ENCODE results near the gene CROCC.

DNA sequence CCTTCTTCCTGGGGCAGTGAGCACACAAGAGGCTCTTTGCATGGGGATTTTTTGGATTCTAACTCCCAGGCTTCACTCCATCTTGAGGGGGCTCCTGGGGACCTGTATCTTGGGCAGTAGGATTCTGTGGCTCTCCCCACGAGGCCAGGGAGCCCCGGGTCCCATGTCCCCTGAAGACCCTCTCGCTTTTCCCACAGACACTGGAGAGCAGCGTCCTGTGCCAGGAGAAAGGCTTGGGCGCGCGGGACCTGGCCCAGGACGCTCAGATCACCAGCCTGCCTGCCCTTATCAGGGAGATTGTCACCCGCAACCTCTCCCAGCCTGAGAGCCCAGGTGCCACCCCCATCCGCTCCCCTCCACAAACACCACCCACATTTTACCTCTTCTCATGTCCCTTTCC lies 735 bp downstream of the CROCC start:
- TF ChIP-seq, protein P1, sequence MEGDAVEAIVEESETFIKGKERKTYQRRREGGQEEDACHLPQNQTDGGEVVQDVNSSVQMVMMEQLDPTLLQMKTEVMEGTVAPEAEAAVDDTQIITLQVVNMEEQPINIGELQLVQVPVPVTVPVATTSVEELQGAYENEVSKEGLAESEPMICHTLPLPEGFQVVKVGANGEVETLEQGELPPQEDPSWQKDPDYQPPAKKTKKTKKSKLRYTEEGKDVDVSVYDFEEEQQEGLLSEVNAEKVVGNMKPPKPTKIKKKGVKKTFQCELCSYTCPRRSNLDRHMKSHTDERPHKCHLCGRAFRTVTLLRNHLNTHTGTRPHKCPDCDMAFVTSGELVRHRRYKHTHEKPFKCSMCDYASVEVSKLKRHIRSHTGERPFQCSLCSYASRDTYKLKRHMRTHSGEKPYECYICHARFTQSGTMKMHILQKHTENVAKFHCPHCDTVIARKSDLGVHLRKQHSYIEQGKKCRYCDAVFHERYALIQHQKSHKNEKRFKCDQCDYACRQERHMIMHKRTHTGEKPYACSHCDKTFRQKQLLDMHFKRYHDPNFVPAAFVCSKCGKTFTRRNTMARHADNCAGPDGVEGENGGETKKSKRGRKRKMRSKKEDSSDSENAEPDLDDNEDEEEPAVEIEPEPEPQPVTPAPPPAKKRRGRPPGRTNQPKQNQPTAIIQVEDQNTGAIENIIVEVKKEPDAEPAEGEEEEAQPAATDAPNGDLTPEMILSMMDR (conservative IDR thresholded peaks at IDR 0.05; ENCODE audit: low read depth in 2 of 2), result no peak
- TF ChIP-seq POLR2AphosphoS5 (IDR thresholded peaks at IDR 0.05; ENCODE audit: low read depth), result no peak
- TF ChIP-seq, protein P2, sequence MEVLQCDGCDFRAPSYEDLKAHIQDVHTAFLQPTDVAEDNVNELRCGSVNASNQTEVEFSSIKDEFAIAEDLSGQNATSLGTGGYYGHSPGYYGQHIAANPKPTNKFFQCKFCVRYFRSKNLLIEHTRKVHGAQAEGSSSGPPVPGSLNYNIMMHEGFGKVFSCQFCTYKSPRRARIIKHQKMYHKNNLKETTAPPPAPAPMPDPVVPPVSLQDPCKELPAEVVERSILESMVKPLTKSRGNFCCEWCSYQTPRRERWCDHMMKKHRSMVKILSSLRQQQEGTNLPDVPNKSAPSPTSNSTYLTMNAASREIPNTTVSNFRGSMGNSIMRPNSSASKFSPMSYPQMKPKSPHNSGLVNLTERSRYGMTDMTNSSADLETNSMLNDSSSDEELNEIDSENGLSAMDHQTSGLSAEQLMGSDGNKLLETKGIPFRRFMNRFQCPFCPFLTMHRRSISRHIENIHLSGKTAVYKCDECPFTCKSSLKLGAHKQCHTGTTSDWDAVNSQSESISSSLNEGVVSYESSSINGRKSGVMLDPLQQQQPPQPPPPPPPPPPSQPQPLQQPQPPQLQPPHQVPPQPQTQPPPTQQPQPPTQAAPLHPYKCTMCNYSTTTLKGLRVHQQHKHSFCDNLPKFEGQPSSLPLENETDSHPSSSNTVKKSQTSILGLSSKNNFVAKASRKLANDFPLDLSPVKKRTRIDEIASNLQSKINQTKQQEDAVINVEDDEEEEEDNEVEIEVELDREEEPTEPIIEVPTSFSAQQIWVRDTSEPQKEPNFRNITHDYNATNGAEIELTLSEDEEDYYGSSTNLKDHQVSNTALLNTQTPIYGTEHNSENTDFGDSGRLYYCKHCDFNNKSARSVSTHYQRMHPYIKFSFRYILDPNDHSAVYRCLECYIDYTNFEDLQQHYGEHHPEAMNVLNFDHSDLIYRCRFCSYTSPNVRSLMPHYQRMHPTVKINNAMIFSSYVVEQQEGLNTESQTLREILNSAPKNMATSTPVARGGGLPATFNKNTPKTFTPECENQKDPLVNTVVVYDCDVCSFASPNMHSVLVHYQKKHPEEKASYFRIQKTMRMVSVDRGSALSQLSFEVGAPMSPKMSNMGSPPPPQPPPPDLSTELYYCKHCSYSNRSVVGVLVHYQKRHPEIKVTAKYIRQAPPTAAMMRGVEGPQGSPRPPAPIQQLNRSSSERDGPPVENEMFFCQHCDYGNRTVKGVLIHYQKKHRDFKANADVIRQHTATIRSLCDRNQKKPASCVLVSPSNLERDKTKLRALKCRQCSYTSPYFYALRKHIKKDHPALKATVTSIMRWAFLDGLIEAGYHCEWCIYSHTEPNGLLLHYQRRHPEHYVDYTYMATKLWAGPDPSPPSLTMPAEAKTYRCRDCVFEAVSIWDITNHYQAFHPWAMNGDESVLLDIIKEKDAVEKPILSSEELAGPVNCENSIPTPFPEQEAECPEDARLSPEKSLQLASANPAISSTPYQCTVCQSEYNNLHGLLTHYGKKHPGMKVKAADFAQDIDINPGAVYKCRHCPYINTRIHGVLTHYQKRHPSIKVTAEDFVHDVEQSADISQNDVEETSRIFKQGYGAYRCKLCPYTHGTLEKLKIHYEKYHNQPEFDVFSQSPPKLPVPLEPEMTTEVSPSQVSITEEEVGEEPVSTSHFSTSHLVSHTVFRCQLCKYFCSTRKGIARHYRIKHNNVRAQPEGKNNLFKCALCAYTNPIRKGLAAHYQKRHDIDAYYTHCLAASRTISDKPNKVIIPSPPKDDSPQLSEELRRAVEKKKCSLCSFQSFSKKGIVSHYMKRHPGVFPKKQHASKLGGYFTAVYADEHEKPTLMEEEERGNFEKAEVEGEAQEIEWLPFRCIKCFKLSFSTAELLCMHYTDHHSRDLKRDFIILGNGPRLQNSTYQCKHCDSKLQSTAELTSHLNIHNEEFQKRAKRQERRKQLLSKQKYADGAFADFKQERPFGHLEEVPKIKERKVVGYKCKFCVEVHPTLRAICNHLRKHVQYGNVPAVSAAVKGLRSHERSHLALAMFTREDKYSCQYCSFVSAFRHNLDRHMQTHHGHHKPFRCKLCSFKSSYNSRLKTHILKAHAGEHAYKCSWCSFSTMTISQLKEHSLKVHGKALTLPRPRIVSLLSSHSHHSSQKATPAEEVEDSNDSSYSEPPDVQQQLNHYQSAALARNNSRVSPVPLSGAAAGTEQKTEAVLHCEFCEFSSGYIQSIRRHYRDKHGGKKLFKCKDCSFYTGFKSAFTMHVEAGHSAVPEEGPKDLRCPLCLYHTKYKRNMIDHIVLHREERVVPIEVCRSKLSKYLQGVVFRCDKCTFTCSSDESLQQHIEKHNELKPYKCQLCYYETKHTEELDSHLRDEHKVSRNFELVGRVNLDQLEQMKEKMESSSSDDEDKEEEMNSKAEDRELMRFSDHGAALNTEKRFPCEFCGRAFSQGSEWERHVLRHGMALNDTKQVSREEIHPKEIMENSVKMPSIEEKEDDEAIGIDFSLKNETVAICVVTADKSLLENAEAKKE (CRISPR knock-in tag; IDR thresholded peaks at IDR 0.05), result no peak
- TF ChIP-seq EZH2 (IDR thresholded peaks at IDR 0.05; ENCODE audit: low read depth, unreplicated experiment), result no peak
- no peak for TF ChIP-seq JUNB (IDR thresholded peaks at IDR 0.05; ENCODE audit: unreplicated experiment)
- TF ChIP-seq, protein P3, sequence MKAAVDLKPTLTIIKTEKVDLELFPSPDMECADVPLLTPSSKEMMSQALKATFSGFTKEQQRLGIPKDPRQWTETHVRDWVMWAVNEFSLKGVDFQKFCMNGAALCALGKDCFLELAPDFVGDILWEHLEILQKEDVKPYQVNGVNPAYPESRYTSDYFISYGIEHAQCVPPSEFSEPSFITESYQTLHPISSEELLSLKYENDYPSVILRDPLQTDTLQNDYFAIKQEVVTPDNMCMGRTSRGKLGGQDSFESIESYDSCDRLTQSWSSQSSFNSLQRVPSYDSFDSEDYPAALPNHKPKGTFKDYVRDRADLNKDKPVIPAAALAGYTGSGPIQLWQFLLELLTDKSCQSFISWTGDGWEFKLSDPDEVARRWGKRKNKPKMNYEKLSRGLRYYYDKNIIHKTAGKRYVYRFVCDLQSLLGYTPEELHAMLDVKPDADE (IDR thresholded peaks at IDR 0.05), result no peak
- TF ChIP-seq NANOG (IDR thresholded peaks at IDR 0.05; ENCODE audit: borderline replicate concordance), result no peak
- no peak for TF ChIP-seq EZH2phosphoT487 (IDR thresholded peaks at IDR 0.05; ENCODE audit: unreplicated experiment)
- TF ChIP-seq, protein P4, sequence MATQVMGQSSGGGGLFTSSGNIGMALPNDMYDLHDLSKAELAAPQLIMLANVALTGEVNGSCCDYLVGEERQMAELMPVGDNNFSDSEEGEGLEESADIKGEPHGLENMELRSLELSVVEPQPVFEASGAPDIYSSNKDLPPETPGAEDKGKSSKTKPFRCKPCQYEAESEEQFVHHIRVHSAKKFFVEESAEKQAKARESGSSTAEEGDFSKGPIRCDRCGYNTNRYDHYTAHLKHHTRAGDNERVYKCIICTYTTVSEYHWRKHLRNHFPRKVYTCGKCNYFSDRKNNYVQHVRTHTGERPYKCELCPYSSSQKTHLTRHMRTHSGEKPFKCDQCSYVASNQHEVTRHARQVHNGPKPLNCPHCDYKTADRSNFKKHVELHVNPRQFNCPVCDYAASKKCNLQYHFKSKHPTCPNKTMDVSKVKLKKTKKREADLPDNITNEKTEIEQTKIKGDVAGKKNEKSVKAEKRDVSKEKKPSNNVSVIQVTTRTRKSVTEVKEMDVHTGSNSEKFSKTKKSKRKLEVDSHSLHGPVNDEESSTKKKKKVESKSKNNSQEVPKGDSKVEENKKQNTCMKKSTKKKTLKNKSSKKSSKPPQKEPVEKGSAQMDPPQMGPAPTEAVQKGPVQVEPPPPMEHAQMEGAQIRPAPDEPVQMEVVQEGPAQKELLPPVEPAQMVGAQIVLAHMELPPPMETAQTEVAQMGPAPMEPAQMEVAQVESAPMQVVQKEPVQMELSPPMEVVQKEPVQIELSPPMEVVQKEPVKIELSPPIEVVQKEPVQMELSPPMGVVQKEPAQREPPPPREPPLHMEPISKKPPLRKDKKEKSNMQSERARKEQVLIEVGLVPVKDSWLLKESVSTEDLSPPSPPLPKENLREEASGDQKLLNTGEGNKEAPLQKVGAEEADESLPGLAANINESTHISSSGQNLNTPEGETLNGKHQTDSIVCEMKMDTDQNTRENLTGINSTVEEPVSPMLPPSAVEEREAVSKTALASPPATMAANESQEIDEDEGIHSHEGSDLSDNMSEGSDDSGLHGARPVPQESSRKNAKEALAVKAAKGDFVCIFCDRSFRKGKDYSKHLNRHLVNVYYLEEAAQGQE (IDR thresholded peaks at IDR 0.05; ENCODE audit: unreplicated experiment), result no peak
- TF ChIP-seq CREB1 (CRISPR knock-in tag; IDR thresholded peaks at IDR 0.05; ENCODE audit: low read depth), result no peak
